ENCODE measurements around the gene DCXR.

DNA sequence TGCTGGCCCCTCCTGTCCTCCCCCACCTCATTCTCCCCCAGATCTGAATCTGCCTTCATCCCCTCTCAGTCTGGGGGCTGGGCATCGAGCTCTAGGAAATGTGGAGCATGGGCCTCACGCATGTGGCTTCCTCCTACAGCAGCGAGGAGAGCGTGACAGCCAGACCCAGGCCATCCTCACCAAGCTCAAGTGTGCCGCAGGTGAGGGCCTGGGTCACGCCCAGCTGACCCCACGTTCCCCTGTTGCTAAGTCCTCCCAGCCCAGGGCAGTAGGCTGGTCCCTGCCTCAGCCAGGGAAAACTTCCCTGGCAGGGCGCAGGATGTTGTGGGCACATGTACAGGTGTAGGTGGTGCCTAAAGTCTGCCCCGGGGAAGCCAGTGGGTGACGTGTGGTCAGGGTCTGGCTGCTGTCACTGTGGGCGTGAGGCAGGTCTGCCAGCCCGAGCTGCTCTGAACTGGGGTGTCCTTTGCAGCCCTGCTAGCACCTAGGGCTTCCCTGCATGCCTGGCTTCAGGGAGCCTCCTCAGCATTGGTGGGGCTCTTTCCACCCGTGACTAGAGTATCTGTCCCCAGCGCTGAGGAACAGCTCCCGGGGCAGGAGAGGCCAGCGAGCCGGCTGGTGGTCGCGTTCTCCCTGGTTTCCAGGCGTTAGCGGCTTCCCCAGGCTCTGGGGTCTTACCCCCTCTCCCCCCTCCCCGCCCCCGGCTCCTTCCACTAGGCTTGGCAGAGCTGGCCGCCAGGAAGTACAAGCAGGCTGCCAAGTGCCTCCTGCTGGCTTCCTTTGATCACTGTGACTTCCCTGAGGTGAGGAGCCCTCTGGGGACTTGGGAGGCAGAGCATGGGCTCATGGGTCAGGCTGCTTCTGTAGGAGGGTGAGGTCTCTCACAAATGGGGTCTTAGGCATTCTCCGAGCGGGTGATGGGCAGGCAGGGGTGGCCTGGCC lies 17.8 kb upstream of the DCXR start:
- TF ChIP-seq ZFX (IDR thresholded peaks at IDR 0.05) (no peak), ZNF274 (IDR thresholded peaks at IDR 0.05; ENCODE audit: low read depth, low read length) (no peak), POLR2A (IDR thresholded peaks at IDR 0.05; ENCODE audit: borderline replicate concordance, extremely low read depth, insufficient read depth, insufficient read length) (no peak), ELF1 (IDR thresholded peaks at IDR 0.05; ENCODE audit: borderline replicate concordance, low read depth) (no peak), RAD21 (IDR thresholded peaks at IDR 0.05; ENCODE audit: low read depth) (no peak)
- TF ChIP-seq, protein P1, sequence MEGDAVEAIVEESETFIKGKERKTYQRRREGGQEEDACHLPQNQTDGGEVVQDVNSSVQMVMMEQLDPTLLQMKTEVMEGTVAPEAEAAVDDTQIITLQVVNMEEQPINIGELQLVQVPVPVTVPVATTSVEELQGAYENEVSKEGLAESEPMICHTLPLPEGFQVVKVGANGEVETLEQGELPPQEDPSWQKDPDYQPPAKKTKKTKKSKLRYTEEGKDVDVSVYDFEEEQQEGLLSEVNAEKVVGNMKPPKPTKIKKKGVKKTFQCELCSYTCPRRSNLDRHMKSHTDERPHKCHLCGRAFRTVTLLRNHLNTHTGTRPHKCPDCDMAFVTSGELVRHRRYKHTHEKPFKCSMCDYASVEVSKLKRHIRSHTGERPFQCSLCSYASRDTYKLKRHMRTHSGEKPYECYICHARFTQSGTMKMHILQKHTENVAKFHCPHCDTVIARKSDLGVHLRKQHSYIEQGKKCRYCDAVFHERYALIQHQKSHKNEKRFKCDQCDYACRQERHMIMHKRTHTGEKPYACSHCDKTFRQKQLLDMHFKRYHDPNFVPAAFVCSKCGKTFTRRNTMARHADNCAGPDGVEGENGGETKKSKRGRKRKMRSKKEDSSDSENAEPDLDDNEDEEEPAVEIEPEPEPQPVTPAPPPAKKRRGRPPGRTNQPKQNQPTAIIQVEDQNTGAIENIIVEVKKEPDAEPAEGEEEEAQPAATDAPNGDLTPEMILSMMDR (IDR thresholded peaks at IDR 0.05 in 2 of 3, conservative IDR thresholded peaks at IDR 0.05 in 1 of 3; ENCODE audit: borderline replicate concordance in 1 of 3, insufficient read depth in 1 of 3, low read depth in 2 of 3, low read length in 2 of 3) = no peak
